ENCODE measurements around the gene IFRD1. TPM values are rescaled to one million over a fixed set of nuclear protein-coding genes. Genes with fewer than 3 reads are reported as not detected.

IFRD1 gene
- total RNA-seq, 4 donors from 2014 or later = 88.5 to 99.4 (median 92.7) TPM

DNA sequence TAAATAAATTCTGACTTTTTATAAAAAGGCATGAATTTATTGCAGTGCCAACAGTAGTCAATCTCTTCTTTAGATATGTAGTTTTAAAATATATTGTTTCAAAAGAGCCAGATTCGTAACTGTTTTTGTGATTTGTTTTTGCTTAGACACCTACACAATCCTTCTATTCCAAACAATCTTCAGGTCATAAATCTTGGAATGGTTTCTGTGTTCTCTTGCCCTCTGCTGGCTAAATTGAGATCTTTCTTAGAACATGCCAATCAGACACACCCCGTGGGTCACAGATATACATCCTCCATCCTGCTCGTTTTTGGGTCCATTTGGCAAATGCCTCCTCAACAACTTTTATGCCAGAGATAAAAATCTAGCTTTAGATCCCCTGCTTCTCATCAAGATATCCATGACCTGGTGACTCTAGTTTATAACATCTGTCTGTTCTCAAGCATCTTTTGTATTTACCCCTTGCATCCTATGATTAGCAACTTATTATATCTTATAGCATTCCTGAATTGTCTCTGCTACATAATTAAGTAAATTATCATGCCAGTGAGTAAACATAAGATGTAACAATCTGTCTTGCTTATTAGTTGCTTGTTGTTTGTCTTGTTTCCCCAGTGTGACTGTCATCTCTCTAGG lies 35.3 kb upstream of the IFRD1 start:
- TF ChIP-seq, protein P1, sequence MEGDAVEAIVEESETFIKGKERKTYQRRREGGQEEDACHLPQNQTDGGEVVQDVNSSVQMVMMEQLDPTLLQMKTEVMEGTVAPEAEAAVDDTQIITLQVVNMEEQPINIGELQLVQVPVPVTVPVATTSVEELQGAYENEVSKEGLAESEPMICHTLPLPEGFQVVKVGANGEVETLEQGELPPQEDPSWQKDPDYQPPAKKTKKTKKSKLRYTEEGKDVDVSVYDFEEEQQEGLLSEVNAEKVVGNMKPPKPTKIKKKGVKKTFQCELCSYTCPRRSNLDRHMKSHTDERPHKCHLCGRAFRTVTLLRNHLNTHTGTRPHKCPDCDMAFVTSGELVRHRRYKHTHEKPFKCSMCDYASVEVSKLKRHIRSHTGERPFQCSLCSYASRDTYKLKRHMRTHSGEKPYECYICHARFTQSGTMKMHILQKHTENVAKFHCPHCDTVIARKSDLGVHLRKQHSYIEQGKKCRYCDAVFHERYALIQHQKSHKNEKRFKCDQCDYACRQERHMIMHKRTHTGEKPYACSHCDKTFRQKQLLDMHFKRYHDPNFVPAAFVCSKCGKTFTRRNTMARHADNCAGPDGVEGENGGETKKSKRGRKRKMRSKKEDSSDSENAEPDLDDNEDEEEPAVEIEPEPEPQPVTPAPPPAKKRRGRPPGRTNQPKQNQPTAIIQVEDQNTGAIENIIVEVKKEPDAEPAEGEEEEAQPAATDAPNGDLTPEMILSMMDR (IDR thresholded peaks at IDR 0.05; ENCODE audit: low read depth) = no peak

DNA sequence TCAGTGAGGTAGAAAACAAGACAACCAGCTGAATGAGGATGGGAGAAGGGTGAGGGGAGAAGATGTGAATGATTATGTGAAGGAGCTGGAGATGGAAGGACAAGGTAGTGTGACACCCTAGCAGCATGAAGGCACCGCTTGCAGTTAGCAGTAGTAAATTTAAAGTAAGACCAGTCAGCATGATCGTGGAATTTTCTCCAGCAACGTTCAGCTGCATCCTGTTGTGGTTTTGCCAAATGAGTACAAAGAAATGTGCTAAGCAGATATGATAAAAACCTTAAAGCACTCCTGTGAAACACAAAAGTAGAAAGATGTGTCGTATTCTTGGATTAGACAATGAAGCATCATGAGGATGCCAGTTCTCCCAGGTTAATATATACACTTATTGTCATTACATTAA lies 34.1 kb upstream of the IFRD1 start:
- TF ChIP-seq, protein P1 (IDR thresholded peaks at IDR 0.05; ENCODE audit: low read depth) = no peak

DNA sequence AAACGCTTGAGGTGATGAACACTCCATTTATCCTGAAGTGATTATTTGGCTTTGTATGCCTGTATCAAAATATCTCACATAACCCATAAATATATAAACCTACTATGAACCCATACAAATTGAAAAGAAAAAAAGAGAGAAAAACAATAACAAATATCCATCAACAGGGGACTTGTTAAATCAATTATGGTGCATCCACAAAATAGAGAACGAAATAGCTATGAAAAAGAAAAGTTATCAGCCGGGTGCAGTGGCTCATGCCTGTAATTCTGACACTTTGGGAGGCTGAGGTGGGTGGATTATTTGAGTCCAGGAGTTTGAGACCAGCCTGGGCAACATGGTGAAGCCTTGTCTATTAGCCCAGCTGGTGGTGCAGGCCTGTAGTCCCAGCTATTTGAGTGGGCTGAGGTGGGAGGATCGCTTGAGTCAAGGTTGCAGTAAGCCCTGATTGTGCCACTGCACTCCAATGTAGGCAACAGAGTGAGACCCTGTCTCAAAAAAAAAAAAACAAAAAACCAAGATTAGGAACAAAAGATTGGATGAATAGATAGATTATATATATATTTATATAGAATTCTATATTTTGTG lies 30.6 kb upstream of the IFRD1 start:
- TF ChIP-seq, protein P1 (IDR thresholded peaks at IDR 0.05; ENCODE audit: low read depth) = no peak

DNA sequence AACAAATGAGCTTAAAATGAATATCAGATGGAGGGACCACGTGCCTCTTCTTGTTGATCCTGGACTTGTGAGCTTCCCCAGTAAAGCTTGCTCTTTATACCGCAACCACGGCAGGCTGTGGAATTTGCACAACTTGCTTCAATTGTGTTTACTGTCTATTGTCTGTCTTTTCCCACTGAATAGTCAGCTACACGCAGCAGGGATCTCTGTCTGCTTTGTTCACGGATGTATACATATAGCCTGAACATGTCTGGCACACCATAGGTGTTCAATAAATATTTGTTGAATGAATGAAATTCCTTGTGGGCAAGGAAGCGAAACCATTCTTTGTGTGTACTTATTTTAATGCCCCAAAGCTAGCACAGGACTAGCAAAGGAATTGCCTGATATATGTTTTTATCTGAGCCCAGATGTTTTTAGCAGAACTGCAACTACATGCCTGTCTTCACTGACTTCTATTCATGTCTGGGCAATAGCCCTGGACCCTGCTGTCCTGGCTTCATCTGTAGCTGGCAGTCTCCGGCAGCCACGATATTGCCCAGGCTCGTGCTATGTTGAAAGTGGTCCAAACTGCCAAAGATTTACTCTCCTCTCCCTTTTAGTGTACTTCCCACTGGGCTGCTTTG lies 29.9 kb upstream of the IFRD1 start:
- TF ChIP-seq, protein P1 (IDR thresholded peaks at IDR 0.05; ENCODE audit: low read depth) = no peak

DNA sequence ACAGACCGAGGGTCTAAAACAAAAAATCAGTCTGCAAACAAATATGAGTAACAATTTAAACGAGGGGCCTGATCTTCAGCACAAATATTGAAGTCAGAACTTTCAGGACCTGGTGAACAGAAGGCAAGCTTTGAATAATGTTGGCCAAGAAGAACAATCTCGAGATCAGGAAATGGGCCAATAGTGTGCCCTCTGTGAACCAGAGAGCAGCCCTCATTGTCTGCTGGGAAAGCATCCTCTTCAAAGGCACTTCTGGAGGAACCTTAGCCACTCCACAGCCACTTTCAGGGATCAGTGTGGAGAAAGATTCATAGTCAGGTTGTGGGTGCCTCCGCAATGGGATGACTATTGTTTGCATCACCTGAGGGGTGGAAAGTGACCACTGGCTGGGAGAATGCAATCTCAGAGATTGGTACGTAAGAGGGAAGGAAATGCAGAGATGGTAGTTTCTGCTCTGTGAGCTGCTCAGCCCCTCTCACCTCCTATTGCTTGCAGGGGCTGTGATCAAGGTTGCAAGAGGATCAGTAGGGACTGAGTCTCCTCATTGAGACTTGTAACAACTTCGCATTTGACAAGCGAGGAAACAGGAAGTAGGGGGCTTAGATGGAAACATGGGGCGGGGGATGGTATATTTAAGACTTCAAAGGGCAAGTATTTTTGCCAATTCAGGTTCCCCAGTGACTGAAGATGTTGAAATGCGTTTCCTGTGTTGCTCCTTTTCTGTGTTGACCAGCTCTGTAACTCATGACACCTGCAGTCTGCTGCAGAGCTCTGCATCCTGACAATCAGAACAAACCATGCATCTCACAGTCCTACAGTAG lies 28.4 kb upstream of the IFRD1 start:
- TF ChIP-seq, protein P1 (IDR thresholded peaks at IDR 0.05; ENCODE audit: low read depth) = no peak

DNA sequence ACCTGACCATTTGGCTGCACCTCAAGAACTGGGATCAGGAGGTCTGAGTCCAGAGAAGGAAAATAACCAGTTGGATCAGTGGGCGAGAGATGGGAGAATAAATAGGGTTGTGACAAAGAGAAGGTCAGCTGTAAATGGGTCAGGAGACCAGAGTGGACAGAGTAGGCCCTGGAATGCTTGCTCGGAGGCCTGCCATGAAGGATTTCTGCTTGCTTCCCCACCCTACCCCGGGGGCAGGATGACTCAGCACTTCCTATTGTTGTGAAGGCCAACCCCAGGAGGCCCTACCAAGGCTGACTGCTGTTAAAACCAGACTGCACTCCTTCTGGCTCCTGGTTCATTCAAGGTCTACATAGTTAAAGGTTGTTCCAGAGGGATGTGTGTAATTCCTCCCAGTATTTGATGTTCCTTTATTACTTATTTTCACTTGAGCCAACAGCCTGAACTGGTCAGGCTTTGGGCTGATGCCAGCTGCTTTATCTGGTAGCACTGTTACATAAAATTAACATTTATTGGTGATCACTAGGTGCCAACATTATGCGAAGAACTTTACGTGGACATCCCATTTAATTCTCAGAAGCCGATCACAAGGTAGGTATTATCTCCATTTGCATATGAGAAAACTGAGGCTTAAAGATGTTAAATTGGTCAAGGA lies 27.3 kb upstream of the IFRD1 start:
- TF ChIP-seq, protein P1 (IDR thresholded peaks at IDR 0.05; ENCODE audit: low read depth) = no peak

Measured in subcutaneous adipose tissue (tissue), 4 donors.